Loucy (cell line): ENCODE results near the gene DCHS2.

Experiments
- CTCF ChIP-seq: fragments of 200-600 bp; sonication (generic); conservative IDR thresholded peaks from 2 replicates; pipeline ENCODE4 v1.5.1; 2014; ENCODE audit warnings: mild to moderate bottlenecking, antibody characterized with exemption, low read length
- EZH2phosphoT487 ChIP-seq: fragments of 200-600 bp; IDR thresholded peaks from 2 replicates; pipeline ENCODE4 v1.6.1; 2018; ENCODE audit warnings: antibody characterized with exemption, mild to moderate bottlenecking, moderate library complexity, borderline replicate concordance

- TF ChIP-seq CTCF (no peak), EZH2phosphoT487 (no peak)
These were observed 4.5 kb downstream of the DCHS2 start for GRCh38 chr4:154487145-154487544.
